Fibroblast of mammary gland (primary cell): ENCODE results near the gene SIPA1L2.
"Not testable (repeated sequence)": the region's sequence is repeated elsewhere in the genome, so short reads cannot be mapped to it uniquely, and the experiment has no call there.

Experiments used
- DNase-seq: peaks from one replicate; pipeline ENCODE4 v3.0.0-alpha.2; 2010; ENCODE audit warnings: low read depth
- H3K4me3 ChIP-seq: 2 replicates; pipeline ENCODE4 v1.5.1; 2011; ENCODE audit warnings: low read depth, mild to moderate bottlenecking, low read length, moderate library complexity; ENCODE audit not compliant: control insufficient read depth
- TF ChIP-seq, protein P1 (sequence below): conservative IDR thresholded peaks from 2 replicates; pipeline ENCODE4 v1.5.1; 2011; ENCODE audit warnings: low read depth, low read length, inconsistent platforms; ENCODE audit not compliant: control insufficient read depth, insufficient read depth

The SIPA1L2 gene

DNA sequence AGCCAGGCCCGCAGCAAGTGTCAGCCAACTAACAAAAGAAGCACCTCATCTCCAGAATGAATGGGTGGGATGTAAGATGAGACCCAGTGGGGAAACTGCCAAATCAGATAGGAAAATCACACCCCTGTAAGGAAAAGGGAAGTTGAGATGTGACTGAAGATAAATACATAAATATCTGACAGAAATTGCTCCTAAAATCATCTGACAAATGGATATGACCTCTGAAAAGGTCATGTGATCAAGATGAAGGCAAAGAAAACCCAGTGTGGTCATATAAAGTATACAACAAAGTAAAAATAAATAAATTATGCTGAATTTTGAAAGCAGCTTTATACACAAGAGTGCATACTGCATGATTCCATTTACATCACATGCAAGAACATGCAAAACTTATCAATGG lies 12.7 kb downstream of the SIPA1L2 start:
- H3K4me3 ChIP-seq = no peak overlapping the region
- DNase-seq = no peak
- TF ChIP-seq, protein P1, sequence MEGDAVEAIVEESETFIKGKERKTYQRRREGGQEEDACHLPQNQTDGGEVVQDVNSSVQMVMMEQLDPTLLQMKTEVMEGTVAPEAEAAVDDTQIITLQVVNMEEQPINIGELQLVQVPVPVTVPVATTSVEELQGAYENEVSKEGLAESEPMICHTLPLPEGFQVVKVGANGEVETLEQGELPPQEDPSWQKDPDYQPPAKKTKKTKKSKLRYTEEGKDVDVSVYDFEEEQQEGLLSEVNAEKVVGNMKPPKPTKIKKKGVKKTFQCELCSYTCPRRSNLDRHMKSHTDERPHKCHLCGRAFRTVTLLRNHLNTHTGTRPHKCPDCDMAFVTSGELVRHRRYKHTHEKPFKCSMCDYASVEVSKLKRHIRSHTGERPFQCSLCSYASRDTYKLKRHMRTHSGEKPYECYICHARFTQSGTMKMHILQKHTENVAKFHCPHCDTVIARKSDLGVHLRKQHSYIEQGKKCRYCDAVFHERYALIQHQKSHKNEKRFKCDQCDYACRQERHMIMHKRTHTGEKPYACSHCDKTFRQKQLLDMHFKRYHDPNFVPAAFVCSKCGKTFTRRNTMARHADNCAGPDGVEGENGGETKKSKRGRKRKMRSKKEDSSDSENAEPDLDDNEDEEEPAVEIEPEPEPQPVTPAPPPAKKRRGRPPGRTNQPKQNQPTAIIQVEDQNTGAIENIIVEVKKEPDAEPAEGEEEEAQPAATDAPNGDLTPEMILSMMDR = no peak

DNA sequence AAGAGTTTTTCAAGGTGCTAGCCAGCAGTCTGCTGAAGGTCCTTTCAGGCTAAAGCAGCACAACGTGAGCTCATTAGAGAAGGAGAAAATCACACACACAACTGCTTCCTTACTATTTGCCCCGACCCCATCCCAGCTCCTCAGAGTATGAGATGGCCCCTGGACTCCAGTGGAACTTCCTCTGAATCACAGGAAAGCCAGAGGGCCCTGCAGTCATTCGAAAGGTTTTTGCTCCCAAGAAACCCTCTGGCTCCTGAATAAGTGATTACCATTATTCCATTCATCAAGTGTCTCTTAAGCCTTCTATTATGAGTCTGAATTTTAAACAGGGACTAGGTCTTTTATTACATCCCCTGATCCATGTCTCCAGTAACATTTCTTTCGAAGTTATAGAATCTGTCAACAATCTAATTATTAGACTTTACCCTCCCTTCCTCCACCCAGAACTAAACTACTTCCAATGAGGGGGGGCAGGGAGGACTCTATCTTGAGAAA lies 14.6 kb downstream of the SIPA1L2 start:
- no peak for DNase-seq
- TF ChIP-seq, protein P1 = no peak
- H3K4me3 ChIP-seq = no peak overlapping the region

DNA sequence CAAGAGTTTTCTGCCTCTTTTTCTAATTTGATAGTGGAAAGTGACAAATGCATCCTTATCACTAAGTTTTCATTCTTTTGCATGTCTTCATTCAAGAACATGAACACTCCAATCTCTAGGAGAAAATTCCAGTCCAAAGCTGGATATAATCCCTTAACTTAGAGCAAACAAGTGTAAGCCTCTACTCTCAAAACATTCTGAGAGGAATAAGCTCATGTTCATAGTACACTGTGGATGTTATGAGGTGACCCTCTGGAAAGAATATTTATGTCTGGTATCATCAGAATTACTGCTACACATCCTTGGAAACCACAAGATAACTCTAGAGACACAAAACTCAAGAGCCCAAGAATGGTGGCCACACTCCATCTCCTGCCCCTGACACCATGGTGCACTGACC lies 15.1 kb downstream of the SIPA1L2 start:
- no peak for DNase-seq
- TF ChIP-seq, protein P1 = no peak
- H3K4me3 ChIP-seq = no peak overlapping the region

DNA sequence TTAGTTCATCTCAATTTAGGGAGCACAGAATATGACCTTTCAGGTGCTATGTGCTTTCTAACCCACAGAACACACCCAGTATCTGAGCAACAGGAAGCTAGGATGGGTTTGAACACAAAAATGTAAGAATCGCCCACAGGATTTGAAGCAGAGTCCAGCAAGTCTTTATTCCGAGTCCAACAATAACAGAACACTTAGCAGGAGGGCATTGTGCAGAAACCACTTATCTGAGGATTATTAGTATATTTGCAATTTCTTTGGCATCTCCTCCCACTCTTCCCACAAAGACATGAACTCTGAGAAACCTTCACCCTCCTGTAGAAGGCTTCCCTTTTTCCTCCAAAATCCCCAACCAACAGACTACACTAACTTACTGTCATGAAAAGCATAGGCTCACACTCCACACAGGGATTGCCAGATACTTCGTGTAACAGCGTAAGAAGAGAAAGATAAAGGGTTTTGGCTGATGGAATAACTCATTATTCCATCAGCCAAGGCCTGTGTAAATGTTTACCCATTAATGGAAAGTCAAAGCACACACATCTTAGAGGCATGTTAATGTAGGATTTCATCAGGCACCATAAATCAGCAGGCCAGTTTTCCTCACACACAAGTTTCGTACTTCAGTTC lies 16.1 kb downstream of the SIPA1L2 start:
- H3K4me3 ChIP-seq = no peak overlapping the region
- DNase-seq = peak; percentile 71
- TF ChIP-seq, protein P1 = no peak

DNA sequence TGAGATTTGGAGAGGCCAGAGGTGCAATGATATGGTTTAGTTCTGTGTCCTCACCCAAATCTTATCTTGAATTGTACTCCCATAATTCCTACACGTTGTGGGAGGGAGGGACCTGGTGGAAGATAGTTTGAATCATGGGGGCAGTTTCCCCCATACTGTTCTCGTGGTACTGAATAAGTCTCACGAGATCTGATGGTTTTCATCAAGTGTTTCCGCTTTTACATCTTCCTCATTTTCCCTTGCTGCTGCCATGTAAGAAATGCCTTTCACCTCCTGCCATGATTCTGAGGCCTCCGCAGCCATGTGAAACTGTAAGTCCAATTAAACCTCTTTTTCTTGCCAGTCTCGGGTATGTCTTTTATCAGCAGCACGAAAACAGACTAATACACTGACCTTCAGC lies 17.1 kb downstream of the SIPA1L2 start:
- not testable (repeated sequence) for H3K4me3 ChIP-seq, DNase-seq

DNA sequence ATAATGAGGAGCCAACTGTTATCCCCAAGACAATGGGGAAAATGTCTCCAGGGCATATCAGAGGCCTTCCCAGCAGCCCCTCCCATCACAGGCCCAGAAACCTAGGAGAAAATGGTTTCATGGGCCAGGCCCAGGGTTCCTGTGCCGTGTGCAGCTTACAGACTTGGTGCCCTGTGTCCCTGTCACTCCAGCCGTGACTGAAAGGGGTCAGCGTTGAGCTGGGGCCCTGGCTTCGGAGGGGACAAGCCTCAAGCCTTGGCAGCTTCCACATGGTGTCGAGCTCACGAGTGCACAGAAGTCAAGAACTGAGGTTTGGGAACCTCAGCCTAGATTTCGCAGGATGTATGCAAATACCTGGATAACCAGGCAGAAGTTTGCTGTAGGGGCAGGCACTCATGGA lies 18.1 kb downstream of the SIPA1L2 start:
- no peak for DNase-seq

DNA sequence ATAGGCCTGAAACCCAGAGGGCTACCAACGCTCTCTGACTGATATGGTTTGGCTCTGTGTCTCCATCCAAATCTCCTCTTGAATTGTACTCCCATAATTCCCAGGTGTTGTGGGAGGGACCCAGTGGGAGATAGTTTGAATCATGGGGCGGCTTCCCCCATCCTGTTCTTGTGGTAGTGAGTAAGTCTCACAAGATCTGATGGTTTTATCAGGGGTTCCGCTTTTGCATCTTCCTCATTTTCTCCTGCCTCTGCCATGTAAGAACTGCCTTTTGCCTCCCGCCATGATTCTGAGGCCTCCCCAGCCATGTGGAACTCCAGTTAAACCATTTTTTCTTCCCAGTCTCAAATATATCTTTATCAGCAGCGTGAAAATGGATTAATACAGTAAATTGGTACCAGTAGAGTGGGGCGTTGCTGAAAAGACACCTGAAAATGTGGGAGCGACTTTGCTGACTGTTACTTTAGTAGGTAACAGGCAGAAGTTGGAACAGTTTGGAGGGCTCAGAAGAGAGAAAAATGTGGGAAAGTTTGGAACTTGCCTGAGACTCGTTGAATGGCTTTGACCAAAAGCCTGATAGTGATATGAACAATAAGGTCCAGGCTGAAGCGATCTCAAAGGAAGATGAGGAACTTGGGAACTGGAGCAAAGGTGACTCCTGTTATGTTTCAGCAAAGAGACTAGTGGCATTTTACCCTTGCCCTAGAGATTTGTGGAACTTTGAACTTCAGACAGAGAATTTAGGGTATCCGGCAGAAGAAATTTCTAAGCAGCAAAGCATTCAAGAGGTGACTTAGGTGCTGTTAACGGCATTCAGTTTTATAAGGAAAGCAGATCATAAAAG lies 18.8 kb downstream of the SIPA1L2 start:
- not testable (repeated sequence) for DNase-seq, H3K4me3 ChIP-seq

More for the DNA sequence above, 18.1 kb downstream of the SIPA1L2 start:
- TF ChIP-seq, protein P1 = no peak
- no peak overlapping the region for H3K4me3 ChIP-seq
